ENCODE data around the gene TLR8. TPM values are rescaled to one million over a fixed set of nuclear protein-coding genes. Genes with fewer than 3 reads are reported as not detected.

Gene TLR8
- 1 to 10 TPM in 1 of 2 donors, under 1 TPM in 1; 0.35 to 1.6 TPM for total RNA-seq

DNA sequence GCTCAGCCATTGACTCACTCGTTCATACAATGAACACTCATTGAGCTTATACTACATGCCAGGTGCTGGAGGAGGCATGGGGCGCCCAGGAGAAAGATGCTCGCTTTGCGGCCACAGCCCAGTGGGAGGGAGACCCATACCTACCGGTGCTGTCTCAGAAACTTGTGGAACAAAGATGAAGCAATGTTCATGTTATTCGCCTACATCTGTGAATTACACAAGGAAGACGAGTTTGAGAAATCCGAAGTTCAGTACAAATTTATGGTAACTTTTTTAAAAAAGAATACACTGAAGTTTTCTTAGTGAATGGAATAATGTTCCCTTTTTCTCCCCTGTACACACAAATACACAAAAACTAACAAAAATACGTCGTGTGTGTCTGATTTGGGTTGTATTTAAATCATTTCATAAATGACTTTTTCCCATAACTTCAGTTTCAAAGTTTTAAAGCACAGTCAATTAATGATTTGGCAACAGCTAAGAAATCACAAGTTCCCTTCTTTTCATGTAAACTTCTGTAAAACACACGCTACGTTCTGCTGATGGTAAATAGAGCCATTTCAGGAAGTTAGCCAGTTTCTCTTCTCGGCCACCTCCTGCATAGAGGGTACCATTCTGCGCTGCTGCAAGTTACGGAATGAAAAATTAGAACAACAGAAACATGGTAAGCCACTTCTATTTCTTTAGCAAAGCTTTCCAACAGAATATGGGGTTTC lies at the start of gene TLR8:
TSS of gene TLR8 (plus strand) at position 575 of the 716 bp plus-strand sequence. CDS start at position 662, 87 bp downstream.
- intact Hi-C loops (cut with DNase I), result no loop called here
- H3K27ac ChIP-seq, result no peak within 1 kb of the TSS
- H3K27me3 ChIP-seq, result no peaks in the 10 kb centered on the region
- no peaks in the 10 kb centered on the region for H3K4me1 ChIP-seq
- no peaks in the 10 kb centered on the region for H3K36me3 ChIP-seq
- no peak within 1 kb of the TSS for H3K9ac ChIP-seq (ENCODE audit: low read depth in 2 of 2, low read length in 2 of 2)
- TF ChIP-seq, protein P1, sequence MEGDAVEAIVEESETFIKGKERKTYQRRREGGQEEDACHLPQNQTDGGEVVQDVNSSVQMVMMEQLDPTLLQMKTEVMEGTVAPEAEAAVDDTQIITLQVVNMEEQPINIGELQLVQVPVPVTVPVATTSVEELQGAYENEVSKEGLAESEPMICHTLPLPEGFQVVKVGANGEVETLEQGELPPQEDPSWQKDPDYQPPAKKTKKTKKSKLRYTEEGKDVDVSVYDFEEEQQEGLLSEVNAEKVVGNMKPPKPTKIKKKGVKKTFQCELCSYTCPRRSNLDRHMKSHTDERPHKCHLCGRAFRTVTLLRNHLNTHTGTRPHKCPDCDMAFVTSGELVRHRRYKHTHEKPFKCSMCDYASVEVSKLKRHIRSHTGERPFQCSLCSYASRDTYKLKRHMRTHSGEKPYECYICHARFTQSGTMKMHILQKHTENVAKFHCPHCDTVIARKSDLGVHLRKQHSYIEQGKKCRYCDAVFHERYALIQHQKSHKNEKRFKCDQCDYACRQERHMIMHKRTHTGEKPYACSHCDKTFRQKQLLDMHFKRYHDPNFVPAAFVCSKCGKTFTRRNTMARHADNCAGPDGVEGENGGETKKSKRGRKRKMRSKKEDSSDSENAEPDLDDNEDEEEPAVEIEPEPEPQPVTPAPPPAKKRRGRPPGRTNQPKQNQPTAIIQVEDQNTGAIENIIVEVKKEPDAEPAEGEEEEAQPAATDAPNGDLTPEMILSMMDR (IDR thresholded peaks at IDR 0.05), result no peak
- no peak within 1 kb of the TSS for H3K4me3 ChIP-seq
- no peaks in the 10 kb centered on the region for H3K9me3 ChIP-seq
- no peak for DNase-seq

DNA sequence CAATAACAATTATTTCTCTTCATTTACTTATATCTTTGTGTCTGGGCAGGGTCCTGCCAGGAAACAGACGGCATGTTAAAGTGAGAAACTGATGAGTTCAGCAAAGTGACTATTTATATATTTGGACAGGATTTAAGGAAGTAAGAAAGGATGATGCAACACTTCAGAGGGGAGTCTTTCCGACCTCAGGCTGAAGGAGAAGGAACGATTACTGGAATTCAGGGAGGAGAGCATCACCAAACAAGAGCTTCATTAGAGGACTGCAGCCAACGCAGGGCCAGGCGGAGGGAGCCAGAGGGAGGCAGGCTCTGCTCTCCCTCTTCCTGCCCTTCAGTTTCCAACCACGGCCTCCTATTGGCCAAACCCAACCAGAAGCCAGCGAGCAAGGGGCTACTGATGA lies 41.1 kb upstream of the TLR8 start:
- H3K9ac ChIP-seq (ENCODE audit: low read depth in 2 of 2, low read length in 2 of 2), result no peak overlapping the region
- TF ChIP-seq, protein P1 (IDR thresholded peaks at IDR 0.05), result no peak
- no peak overlapping the region for H3K27ac ChIP-seq
- H3K4me3 ChIP-seq, result no peak overlapping the region
- H3K9me3 ChIP-seq, result no peaks in the 10 kb centered on the region
- intact Hi-C loops (cut with DNase I), result no loop called here
- H3K27me3 ChIP-seq, result no peaks in the 10 kb centered on the region
- DNase-seq, result no peak
- no peaks in the 10 kb centered on the region for H3K36me3 ChIP-seq
- H3K4me1 ChIP-seq, result no peaks in the 10 kb centered on the region

DNA sequence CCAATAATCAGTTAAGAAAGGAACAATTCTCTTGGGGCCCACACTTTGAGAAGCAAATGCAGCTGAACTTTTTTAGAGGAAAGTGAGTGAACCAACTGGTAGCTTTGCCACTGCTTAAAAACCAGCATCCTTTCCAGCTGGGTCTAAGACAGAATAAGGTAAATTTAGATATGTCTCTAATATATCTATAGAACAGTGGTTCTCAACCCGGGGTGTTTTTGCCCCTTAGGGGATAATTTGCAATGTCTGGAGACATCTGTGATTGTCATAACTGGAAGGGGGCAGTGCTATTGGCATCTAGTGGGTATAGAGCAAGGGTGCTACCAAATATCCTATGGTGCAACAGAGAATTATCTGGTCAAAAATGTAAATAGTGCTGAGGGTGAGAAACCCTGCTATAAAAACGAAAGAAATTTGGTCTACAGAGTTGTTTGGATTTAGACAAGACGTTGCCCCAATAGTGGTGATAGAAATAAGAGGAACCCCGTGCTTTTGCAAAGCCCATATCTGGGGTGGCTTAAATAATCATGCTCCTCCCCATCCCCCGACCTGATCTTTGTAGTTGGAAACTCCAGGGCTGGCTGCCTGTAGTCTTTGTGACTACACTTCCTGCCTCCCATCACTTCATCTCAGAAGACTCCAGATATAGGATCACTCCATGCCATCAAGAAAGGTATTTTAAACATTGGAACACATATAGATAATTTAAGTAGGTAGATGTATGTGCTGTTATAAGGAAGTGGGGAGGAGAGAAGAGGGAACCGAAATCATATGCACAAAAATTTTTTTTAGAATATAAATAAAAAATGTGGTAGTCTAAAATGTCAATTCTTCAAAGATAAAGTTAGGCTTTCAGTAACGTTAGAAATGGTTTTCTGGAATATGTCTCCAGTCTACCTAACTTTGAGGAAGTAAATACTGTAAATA lies 39.7 kb upstream of the TLR8 start, which contains the start of gene TLR7:
TSS of gene TLR7 (plus strand) at position 622 of the 927 bp plus-strand sequence. CDS start 507 bp downstream, outside the sequence.
- H3K9ac ChIP-seq (ENCODE audit: low read depth in 2 of 2, low read length in 2 of 2), result no peak within 1 kb of the TSS
- TF ChIP-seq, protein P1 (IDR thresholded peaks at IDR 0.05), result no peak
- H3K27me3 ChIP-seq, result no peaks in the 10 kb centered on the region
- no peak for DNase-seq
- no peaks in the 10 kb centered on the region for H3K4me1 ChIP-seq
- H3K36me3 ChIP-seq, result no peaks in the 10 kb centered on the region
- intact Hi-C loops (cut with DNase I), result no loop called here
- no peak within 1 kb of the TSS for H3K4me3 ChIP-seq
- no peaks in the 10 kb centered on the region for H3K9me3 ChIP-seq
- no peak within 1 kb of the TSS for H3K27ac ChIP-seq

DNA sequence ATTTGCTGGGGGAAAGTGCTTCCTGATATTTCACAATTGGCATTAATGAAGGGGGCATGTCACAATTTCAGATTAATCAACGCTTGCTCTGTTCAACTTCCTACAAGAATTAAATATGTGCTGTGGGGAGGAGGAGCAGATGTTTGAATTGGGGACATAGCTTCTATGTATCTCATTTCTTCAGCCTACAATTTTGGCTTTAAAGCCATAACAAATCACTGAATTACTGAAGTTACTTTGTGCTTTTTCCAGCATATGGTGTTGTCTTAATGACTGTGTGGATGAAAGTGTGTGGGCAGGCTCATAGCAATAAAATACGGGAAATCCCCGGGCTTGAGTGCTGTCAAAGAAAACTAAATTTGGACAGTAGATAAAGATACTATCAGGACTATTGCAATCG lies 38.7 kb upstream of the TLR8 start:
- TF ChIP-seq, protein P1 (IDR thresholded peaks at IDR 0.05), result no peak
- H3K9ac ChIP-seq (ENCODE audit: low read depth in 2 of 2, low read length in 2 of 2), result no peak overlapping the region
- DNase-seq, result no peak
- H3K9me3 ChIP-seq, result no peaks in the 10 kb centered on the region
- H3K27ac ChIP-seq, result no peak overlapping the region
- no peaks in the 10 kb centered on the region for H3K27me3 ChIP-seq
- intact Hi-C loops (cut with DNase I), result no loop called here
- no peaks in the 10 kb centered on the region for H3K36me3 ChIP-seq
- H3K4me1 ChIP-seq, result no peaks in the 10 kb centered on the region
- H3K4me3 ChIP-seq, result no peak overlapping the region

DNA sequence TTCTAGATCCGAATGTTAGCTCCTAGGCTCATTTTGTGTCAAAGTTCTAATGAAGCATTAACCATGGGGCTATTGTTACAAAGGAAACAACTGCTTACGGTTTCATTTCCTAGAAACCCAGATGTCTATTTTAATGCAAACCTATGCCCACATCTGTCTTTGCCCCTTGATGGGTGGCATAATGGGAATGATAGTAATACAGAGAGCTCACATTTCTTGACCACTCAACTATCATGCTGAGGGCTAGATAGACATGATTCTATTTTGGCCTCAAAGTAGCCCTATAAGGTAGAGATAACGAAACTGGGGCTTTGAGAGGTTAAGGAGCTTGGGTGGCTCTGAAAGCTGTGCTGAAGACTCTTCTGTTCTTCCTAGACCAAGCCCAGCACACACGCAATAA lies 37.7 kb upstream of the TLR8 start:
- TF ChIP-seq, protein P1 (IDR thresholded peaks at IDR 0.05), result no peak
- H3K4me3 ChIP-seq, result no peak overlapping the region
- no peak overlapping the region for H3K27ac ChIP-seq
- no peaks in the 10 kb centered on the region for H3K27me3 ChIP-seq
- no peaks in the 10 kb centered on the region for H3K36me3 ChIP-seq
- H3K4me1 ChIP-seq, result no peaks in the 10 kb centered on the region
- no peak overlapping the region for H3K9ac ChIP-seq (ENCODE audit: low read depth in 2 of 2, low read length in 2 of 2)
- no peak for DNase-seq
- no peaks in the 10 kb centered on the region for H3K9me3 ChIP-seq
- intact Hi-C loops (cut with DNase I), result no loop called here
